Ishikawa (cell line): ENCODE results near the gene CELSR2.

Source experiments
- CREB1 ChIP-seq: IDR thresholded peaks from 2 replicates; pipeline ENCODE4 v1.6.1; 2012; ENCODE audit warnings: low read depth
- EP300 ChIP-seq: IDR thresholded peaks from 2 replicates; pipeline ENCODE4 v1.6.1; 2012; ENCODE audit warnings: borderline replicate concordance
- FOXM1 ChIP-seq: IDR thresholded peaks from 2 replicates; pipeline ENCODE4 v1.6.1; 2012; ENCODE audit warnings: low read depth, borderline replicate concordance
- RAD21 ChIP-seq: IDR thresholded peaks from 2 replicates; pipeline ENCODE4 v1.6.1; 2012; ENCODE audit warnings: low read depth
- YY1 ChIP-seq: IDR thresholded peaks from 2 replicates; pipeline ENCODE4 v1.6.1; 2012; ENCODE audit warnings: low read depth
- TF ChIP-seq, protein P1 (sequence below): IDR thresholded peaks from 2 replicates; pipeline ENCODE4 v1.6.1; 2012; ENCODE audit warnings: low read depth, mild to moderate bottlenecking

DNA sequence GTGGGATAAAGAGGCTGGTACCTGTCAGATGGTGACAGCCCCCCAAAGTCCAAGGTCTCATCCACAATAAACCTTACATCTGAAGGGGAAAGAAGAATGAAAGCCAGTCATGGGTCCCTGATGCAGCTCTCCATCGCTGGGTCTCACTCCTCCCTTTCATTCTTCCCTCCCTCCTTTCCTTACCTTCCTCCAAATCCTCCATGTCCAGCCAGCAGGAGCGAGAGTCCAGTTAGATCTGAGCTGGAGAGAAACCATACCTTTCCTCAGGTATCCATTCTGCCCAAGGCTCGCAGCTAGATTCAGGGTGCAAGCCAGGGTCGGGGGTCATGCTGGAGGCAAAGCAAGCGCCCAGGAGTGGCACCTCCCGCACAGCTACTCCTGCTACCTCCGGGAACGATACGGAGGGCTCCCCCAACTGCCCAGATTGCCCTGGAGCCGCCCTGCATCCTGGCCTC lies 33.2 kb downstream of the CELSR2 start:
- TF ChIP-seq EP300, result no peak
- TF ChIP-seq YY1, result no peak
- TF ChIP-seq, protein P1, sequence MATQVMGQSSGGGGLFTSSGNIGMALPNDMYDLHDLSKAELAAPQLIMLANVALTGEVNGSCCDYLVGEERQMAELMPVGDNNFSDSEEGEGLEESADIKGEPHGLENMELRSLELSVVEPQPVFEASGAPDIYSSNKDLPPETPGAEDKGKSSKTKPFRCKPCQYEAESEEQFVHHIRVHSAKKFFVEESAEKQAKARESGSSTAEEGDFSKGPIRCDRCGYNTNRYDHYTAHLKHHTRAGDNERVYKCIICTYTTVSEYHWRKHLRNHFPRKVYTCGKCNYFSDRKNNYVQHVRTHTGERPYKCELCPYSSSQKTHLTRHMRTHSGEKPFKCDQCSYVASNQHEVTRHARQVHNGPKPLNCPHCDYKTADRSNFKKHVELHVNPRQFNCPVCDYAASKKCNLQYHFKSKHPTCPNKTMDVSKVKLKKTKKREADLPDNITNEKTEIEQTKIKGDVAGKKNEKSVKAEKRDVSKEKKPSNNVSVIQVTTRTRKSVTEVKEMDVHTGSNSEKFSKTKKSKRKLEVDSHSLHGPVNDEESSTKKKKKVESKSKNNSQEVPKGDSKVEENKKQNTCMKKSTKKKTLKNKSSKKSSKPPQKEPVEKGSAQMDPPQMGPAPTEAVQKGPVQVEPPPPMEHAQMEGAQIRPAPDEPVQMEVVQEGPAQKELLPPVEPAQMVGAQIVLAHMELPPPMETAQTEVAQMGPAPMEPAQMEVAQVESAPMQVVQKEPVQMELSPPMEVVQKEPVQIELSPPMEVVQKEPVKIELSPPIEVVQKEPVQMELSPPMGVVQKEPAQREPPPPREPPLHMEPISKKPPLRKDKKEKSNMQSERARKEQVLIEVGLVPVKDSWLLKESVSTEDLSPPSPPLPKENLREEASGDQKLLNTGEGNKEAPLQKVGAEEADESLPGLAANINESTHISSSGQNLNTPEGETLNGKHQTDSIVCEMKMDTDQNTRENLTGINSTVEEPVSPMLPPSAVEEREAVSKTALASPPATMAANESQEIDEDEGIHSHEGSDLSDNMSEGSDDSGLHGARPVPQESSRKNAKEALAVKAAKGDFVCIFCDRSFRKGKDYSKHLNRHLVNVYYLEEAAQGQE, result no peak
- no peak for TF ChIP-seq FOXM1
- no peak for TF ChIP-seq RAD21
- TF ChIP-seq CREB1, result no peak
